Caco-2 (cell line): Measurements from ENCODE around the gene IFITM2. TPM values are rescaled to one million over a fixed set of nuclear protein-coding genes. Genes with fewer than 3 reads are reported as not detected.
"Not testable (repeated sequence)": the region's sequence is repeated elsewhere in the genome, so short reads cannot be mapped to it uniquely, and the experiment has no call there.

Source experiments
- BruUV-seq: library from RNA; stranded (reverse); fragments of 400-500 nt; replicated peaks from 2 replicates; lab custom pipeline; 2021; lab: Mats Ljungman, UMichigan
- CTCF ChIA-PET: fragments of 300-600 bp; sonication (Branson Sonifier 250); formaldehyde crosslinking; loops from one replicate; lab custom pipeline; 2022; ENCODE audit warnings: antibody characterized with exemption; lab: Charles Lee
- POLR2A ChIA-PET: fragments of 300-600 bp; sonication (Branson Sonifier 250); formaldehyde crosslinking; loops from one replicate; lab custom pipeline; 2022; ENCODE audit warnings: antibody characterized with exemption; lab: Charles Lee
- DNase-seq, 2 experiments: peaks; one replicate each; pipeline versions ENCODE4 v3.0.0 to v3.0.0-alpha.2; 2020 to 2022
- H3K27me3 ChIP-seq: replicated peaks from 2 replicates; pipeline ENCODE4 v1.6.0; 2011; ENCODE audit warnings: low read length; ENCODE audit not compliant: control insufficient read depth, insufficient read depth
- H3K36me3 ChIP-seq: 2 replicates; pipeline ENCODE4 v1.5.1; 2011; ENCODE audit warnings: low read length; ENCODE audit not compliant: control insufficient read depth, insufficient read depth
- H3K4me1 ChIP-seq: fragments of 250-450 bp; sonication (Bioruptor Pico); 2 replicates; pipeline ENCODE4 v1.5.1; 2020; ENCODE audit warnings: mild to moderate bottlenecking
- H3K4me3 ChIP-seq: 2 replicates; pipeline ENCODE4 v1.5.1; 2011; ENCODE audit warnings: low read depth, mild to moderate bottlenecking, control low read depth, low read length
- H3K9me3 ChIP-seq: fragments of 250-450 bp; sonication (Bioruptor Pico); 2 replicates; pipeline ENCODE4 v1.5.1; 2020; ENCODE audit warnings: mild to moderate bottlenecking, moderate library complexity
- H3K27ac Mint-ChIP-seq: one replicate; pipeline ENCODE4 v1.8.0; 2022; ENCODE audit warnings: mixed read lengths; ENCODE audit not compliant: unreplicated experiment
- H3K27me3 Mint-ChIP-seq: one replicate; pipeline ENCODE4 v1.8.0; 2022; ENCODE audit warnings: mixed read lengths; ENCODE audit not compliant: insufficient read depth, unreplicated experiment
- H3K36me3 Mint-ChIP-seq: one replicate; pipeline ENCODE4 v1.8.0; 2022; ENCODE audit warnings: mild to moderate bottlenecking, mixed read lengths; ENCODE audit not compliant: insufficient read depth, unreplicated experiment
- H3K4me1 Mint-ChIP-seq: one replicate; pipeline ENCODE4 v1.8.0; 2022; ENCODE audit warnings: low read depth, mixed read lengths; ENCODE audit not compliant: unreplicated experiment
- H3K4me3 Mint-ChIP-seq: one replicate; pipeline ENCODE4 v1.8.0; 2022; ENCODE audit warnings: mild to moderate bottlenecking, moderate library complexity, mixed read lengths; ENCODE audit not compliant: unreplicated experiment
- H3K9me3 Mint-ChIP-seq: one replicate; pipeline ENCODE4 v1.8.0; 2022; ENCODE audit warnings: mixed read lengths; ENCODE audit not compliant: unreplicated experiment
- intact Hi-C: fragments of 100-400 bp; cut with micrococcal nuclease; formaldehyde crosslinking; loops from one replicate; pipeline ENCODE4 v1.10.0; 2022; ENCODE audit not compliant: unreplicated experiment
- total RNA-seq: library from RNA; stranded (reverse); gene quantifications from 2 replicates; pipeline ENCODE4 v1.2.3, GENCODE V29; 2022
- TF ChIP-seq, protein P1 (sequence below), 2 experiments: fragments of 200-600 bp in 1 of 2; IDR thresholded peaks; 1 replicate in 1 of 2; 2 replicates in 1 of 2; pipeline versions ENCODE4 v1.5.1 to v1.8.0; 2011 to 2022; ENCODE audit warnings: antibody characterized with exemption in 1 of 2, control low read depth in 1 of 2, inconsistent platforms in 1 of 2, low read depth in 1 of 2, low read length in 1 of 2, mild to moderate bottlenecking in 1 of 2, moderate library complexity in 1 of 2; ENCODE audit not compliant: insufficient read depth in 1 of 2, severe bottlenecking in 1 of 2, unreplicated experiment in 1 of 2

The IFITM2 gene
- total RNA-seq, 1 experiment from 2014 or later = 7.3 TPM

DNA sequence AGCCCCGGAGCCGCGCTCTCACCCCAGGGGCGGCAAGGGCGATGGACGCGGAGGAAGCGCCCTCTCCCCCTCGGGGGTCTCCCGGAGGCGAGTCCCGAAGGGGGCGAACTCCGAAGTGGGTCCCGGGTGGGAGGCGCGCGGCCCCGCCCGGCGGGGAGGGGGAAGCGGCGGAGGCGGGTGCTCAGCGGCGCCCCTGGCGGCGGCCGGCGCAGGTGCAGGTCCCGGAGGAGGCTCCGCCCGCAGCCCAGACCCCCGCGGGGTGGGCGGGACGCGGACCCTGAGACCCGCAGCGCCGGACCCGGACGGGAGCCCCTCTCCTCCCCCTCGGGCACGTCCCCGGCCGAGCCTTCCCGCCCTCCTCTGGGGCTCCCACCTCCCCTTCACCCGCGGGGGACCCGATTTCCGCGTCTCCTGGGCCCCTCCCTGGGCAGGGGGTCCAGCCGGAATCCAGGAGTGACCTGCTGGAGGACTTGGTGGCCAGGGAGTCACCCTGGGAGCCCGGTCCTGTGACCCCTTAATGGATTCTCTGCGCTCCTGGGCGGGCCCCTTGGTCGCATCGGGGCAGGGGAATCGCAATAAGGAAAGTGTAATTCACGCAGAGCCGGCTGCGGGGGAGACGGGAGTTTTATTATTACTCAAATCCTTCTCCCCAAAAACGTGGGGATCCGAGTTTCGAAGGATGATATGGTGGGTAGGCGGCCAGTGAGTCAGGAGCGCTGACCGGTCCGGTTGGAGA lies 3.6 kb downstream of the IFITM2 start:
- peaks cover 28% of the 10 kb centered on the region for H3K4me1 ChIP-seq
- H3K27me3 Mint-ChIP-seq, H3K9me3 ChIP-seq, H3K36me3 ChIP-seq, H3K4me3 ChIP-seq, H3K9me3 Mint-ChIP-seq, H3K36me3 Mint-ChIP-seq, POLR2A ChIA-PET, H3K27ac Mint-ChIP-seq, H3K27me3 ChIP-seq, intact Hi-C loops, DNase-seq, BruUV-seq, CTCF ChIA-PET: not testable (repeated sequence)
- Mint-ChIP-seq H3K4me1 (peaks cover 18% of the 10 kb centered on the region), H3K4me3 (peak overlapping the region; percentile 43)

- Histone ChIP-seq H3K4me3 (no peak overlapping the region), H3K27me3 (no peaks in the 10 kb centered on the region), H3K36me3 (no peaks in the 10 kb centered on the region), H3K4me1 (peaks cover 21% of the 10 kb centered on the region), H3K9me3 (no peaks in the 10 kb centered on the region)
- TF ChIP-seq, protein P1, sequence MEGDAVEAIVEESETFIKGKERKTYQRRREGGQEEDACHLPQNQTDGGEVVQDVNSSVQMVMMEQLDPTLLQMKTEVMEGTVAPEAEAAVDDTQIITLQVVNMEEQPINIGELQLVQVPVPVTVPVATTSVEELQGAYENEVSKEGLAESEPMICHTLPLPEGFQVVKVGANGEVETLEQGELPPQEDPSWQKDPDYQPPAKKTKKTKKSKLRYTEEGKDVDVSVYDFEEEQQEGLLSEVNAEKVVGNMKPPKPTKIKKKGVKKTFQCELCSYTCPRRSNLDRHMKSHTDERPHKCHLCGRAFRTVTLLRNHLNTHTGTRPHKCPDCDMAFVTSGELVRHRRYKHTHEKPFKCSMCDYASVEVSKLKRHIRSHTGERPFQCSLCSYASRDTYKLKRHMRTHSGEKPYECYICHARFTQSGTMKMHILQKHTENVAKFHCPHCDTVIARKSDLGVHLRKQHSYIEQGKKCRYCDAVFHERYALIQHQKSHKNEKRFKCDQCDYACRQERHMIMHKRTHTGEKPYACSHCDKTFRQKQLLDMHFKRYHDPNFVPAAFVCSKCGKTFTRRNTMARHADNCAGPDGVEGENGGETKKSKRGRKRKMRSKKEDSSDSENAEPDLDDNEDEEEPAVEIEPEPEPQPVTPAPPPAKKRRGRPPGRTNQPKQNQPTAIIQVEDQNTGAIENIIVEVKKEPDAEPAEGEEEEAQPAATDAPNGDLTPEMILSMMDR (IDR thresholded peaks at IDR 0.05; ENCODE audit: insufficient read depth in 1 of 2, low read depth in 1 of 2, low read length in 1 of 2, severe bottlenecking in 1 of 2, unreplicated experiment in 1 of 2) = no peak
- ChIA-PET POLR2A (no interaction called here), CTCF (interaction anchor here (1.2 kb wide), 1 partner anchor 17 kb away, joined by 3 read pairs; no protein-coding TSS in a partner anchor)
- Mint-ChIP-seq H3K4me1 (peaks cover 18% of the 10 kb centered on the region), H3K27ac (no peak overlapping the region), H3K9me3 (no peaks in the 10 kb centered on the region), H3K4me3 (peak overlapping the region; percentile 43), H3K36me3 (no peaks in the 10 kb centered on the region), H3K27me3 (no peaks in the 10 kb centered on the region)
- BruUV-seq = no TSS peak
- no peak for DNase-seq
- intact Hi-C loops = no loop called here
Measured at GRCh38 chr11:312092-312816, 4.6 kb downstream of the IFITM2 start.

DNA sequence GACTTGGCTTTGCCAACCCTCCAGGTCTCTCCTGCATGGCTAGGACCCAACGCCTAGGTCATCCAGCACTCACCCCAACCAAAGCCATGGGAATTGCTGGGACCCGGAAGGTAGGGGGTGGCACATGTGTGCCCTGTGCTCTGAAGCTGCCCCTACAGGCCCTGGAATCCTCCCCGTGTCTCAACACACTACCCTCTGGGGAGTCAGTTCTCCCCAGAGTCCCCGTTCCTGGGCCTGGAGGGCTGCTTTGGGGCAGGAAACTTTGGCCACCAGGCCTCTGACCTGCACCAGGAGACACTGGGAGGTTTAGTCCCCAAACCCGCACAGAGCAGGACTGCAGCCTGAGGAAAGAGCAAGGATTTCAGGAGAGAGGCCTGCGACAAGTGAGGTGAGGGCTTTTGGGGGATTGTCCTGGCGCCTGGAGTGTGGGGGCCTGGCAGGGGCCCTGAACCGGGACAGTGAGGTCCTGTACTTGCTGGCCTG lies 5.7 kb downstream of the IFITM2 start:
- H3K4me1 Mint-ChIP-seq = peaks cover 13% of the 10 kb centered on the region

More for the DNA sequence above, 5.7 kb downstream of the IFITM2 start:
- CTCF ChIA-PET = interaction anchor here (1.2 kb wide), 1 partner anchor 16 kb away, joined by 3 read pairs; no protein-coding TSS in a partner anchor
- no peaks in the 10 kb centered on the region for H3K36me3 ChIP-seq
- H3K9me3 ChIP-seq = no peaks in the 10 kb centered on the region
- POLR2A ChIA-PET = no interaction called here
- Mint-ChIP-seq H3K4me3 (no peak overlapping the region), H3K9me3 (no peaks in the 10 kb centered on the region), H3K27ac (no peak overlapping the region), H3K27me3 (no peaks in the 10 kb centered on the region), H3K36me3 (no peaks in the 10 kb centered on the region)
- H3K4me3 ChIP-seq = no peak overlapping the region
- no peak for DNase-seq
- no TSS peak for BruUV-seq
- H3K27me3 ChIP-seq = no peaks in the 10 kb centered on the region
- TF ChIP-seq, protein P1 (IDR thresholded peaks at IDR 0.05; ENCODE audit: insufficient read depth in 1 of 2, low read depth in 1 of 2, low read length in 1 of 2, severe bottlenecking in 1 of 2, unreplicated experiment in 1 of 2) = no peak
- intact Hi-C loops = no loop called here
- peaks cover 21% of the 10 kb centered on the region for H3K4me1 ChIP-seq
